ENCODE measurements around the gene RBM15B. TPM values are rescaled to one million over a fixed set of nuclear protein-coding genes. Genes with fewer than 3 reads are reported as not detected.

RBM15B gene, protein sequence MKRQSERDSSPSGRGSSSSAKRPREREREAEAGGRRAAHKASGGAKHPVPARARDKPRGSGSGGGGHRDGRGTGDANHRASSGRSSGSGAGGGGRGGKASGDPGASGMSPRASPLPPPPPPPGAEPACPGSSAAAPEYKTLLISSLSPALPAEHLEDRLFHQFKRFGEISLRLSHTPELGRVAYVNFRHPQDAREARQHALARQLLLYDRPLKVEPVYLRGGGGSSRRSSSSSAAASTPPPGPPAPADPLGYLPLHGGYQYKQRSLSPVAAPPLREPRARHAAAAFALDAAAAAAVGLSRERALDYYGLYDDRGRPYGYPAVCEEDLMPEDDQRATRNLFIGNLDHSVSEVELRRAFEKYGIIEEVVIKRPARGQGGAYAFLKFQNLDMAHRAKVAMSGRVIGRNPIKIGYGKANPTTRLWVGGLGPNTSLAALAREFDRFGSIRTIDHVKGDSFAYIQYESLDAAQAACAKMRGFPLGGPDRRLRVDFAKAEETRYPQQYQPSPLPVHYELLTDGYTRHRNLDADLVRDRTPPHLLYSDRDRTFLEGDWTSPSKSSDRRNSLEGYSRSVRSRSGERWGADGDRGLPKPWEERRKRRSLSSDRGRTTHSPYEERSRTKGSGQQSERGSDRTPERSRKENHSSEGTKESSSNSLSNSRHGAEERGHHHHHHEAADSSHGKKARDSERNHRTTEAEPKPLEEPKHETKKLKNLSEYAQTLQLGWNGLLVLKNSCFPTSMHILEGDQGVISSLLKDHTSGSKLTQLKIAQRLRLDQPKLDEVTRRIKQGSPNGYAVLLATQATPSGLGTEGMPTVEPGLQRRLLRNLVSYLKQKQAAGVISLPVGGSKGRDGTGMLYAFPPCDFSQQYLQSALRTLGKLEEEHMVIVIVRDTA
- total RNA-seq, result 31.2 and 37.1 TPM in 2 replicates

DNA sequence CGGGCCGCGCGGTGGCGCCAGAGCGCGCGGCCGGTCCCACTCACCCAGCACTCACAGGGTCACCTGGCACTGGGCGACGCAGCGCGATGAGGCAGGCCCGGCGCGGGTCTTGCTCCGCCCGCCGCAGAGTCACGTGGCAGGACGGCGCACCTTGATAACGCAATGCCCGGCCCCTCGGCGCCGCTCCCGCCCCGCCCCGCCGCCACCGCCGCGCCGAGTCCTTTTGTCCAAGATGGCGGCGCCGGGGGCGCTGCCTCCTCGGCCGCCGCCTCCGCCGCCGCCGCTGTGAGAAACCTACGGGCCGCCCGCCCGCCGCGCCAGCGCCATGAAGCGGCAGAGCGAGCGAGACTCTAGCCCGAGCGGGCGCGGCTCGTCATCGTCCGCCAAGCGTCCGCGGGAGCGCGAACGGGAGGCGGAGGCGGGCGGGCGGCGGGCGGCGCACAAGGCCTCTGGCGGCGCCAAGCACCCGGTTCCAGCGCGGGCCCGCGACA lies at the start of gene RBM15B:
TSS of gene RBM15B (plus strand) at position 211 of the 491 bp plus-strand sequence. CDS start at position 326, 115 bp downstream.

DNA sequence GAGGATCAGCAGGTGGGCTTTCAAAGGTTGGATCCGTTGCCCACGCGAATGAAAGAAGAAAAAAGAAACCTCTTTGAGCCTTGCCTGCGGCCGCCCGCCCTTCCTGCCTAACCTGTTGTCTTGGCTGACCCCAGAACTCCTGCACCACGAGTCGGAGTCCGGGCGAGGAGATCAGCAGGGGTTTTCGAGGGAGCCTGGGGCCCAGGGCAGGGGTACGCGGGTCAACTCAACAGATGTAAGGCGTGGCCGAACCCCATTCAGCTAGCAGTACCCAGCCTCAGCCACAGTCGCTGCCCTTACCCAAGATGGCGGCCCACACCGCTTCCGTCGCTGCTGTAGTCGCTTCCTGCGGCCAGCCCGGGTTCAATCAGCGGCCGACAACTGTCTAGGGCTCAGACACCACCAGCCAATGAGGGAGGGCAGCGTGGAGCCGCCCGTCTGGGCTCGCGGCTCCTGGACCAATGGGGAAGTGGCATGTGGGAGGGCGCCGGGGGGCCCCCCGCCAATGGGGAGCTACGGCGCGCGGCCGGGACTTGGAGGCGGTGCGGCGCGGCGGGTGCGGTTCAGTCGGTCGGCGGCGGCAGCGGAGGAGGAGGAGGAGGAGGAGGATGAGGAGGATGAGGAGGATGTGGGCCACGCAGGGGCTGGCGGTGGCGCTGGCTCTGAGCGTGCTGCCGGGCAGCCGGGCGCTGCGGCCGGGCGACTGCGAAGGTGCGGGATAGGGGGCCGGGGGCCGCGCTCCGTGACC lies 6.2 kb upstream of the RBM15B start, which contains the start of gene MANF:
TSS of gene MANF (plus strand) at position 566 of the 748 bp plus-strand sequence. CDS start at position 618, 52 bp downstream.

Other genes starting within 250 kb of the RBM15B start
- 128 and 139 TPM in 2 replicates for gene MANF, start 6.0 kb upstream of the RBM15B start, total RNA-seq
- gene DCAF1, start 108.7 kb downstream of the RBM15B start, total RNA-seq, result 14.2 and 15.0 TPM in 2 replicates
- gene RAD54L2, start 147.4 kb downstream of the RBM15B start, total RNA-seq, result 13.9 and 14.0 TPM in 2 replicates